Stimulated activated CD8-positive, alpha-beta memory T cell treated with anti-CD3 and anti-CD28 coated beads, Interleukin-4, amount 100 ng/mL, for 24 hours (primary cell): ENCODE data around the gene FHOD1.

ENCODE experiments used
- DNase-seq: peaks from one replicate; pipeline ENCODE4 v3.0.0-alpha.2; 2020; ENCODE audit warnings: low read depth

The FHOD1 gene

DNA sequence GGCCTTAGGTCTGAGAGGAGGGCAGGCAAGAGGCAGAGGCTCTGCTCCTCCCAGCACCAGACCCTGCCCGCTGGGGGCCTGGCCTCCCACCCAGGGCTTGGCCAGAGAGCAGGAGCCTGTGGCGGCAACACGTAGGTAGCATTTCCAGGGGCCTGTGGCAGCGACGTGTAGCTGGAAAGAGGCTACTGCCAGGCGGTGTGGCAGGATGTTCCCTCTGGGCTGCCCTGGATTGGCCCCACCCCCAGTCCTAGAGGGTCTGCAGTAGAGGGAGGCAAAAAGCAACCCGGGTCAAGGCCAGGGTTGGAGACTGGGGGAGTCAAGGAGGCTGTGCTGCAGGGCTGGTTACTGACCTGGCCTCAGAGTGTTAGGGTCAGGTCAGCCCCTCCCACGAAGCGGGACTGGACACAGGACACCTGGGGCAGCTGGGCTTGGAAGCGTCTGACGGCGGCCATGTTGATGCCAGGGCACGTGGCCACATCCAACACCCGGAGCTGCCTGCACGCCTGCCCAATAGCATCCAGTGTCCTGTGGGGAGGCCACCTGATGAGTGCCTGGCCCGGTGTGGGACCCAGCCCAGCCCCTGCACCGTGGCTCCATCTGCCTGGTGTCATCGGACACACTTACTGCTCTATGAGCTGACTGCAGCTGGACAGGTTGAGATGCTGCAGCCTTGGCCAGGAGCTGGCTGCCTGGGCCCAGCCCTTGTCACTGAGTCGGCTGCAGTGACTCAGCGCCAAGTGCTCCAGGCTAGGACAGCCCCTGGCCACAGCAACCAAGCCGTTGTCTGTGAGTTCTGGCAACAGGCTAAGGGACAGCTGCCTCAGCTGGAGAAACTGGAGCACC lies 39.8 kb downstream of the FHOD1 start:
- DNase-seq: no peak

DNA sequence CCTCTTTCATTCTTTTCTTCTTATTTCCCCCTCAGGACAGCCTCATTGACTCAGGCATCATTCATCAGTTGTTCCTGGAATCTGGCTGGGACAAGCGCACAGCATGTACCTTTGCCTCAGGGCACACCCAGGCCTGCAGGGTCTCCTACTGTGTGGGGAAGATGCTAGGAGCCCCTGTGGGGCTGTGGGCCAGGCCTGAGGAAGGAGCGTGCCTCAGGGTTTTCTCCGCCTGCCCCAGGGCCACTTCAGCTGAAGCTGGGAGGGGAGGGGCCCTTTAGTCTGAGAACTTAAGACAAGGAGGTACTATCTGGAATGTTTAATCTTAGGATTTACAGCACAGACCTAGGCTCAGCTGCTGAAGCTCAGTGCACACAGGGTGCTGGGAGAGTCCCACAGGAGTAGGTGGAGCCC lies 40.4 kb downstream of the FHOD1 start:
- DNase-seq: no peak

DNA sequence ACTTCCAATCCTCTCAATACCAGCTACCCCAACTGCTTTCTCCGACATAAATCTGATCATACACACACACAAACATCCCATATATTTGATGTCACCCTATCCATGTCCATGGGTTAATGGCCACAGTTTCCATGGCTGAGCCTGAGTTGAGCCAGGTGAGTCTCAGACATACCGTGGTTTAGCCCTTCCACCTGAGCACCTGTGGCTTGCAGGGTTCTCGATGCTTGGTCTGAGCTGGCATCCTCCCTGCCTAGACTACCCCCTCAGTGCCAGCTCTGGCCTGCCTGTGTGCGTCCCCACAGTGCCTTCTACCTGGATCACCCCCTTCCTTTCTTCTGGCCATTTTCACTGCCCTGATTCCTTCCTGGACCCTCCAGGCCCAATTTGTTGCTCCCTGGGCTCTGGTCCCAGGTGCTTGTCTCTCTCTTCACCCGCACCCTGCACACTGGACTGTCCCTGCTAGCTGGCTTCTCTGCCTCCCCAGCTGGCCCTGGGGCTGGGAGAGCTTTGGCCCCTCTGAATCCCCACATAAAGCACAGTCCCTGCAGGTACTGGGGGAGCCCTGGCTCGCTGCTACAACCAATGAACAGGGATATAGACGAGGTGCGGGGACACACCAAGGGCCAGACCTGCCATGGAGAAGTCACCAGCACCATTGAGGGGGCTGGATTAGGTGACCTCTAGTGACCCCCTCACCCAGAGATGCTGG lies 41.0 kb downstream of the FHOD1 start:
- DNase-seq: no peak

DNA sequence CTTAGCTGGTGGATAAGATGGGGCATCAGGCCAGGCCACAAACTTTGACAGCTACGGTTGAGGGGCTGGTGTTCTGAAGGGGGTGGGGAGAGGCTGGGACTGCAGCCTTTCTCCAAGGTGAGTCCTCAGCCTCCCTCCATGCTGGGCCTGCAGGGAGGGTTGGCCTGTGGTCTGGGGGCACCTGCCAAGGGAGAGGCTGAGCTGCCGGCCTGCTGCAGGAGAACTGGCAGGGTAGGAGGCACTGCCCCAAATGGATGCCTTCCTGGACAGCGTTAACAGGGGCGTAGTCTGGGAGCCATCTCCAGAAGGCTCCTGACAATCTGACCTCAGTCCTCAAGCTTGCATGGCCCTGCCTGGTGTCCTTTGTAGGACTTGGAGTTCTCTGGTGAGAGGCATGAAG lies 43.2 kb downstream of the FHOD1 start:
- DNase-seq: no peak

DNA sequence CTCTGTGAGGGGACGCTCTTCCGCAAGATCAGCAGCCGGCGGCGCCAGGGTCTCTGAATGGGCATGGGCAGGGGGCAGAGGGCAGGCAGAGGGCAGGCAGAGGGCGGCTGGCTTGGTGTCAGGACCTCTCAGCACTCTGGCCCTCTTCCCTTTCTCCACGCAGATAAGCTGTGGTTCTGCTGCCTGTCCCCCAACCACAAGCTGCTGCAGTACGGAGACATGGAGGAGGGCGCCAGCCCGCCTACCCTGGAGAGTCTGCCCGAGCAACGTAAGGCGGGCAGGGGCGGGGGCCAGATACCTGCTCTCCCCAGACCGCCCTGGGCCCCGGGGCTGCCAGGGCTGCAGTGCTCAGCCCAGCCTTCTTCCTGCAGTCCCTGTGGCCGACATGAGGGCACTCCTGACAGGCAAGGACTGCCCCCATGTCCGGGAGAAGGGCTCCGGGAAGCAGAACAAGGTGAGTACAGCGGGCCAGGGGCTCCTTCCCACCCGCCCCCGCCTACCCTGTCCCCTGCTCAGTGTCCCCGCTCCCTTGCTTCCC lies 44.3 kb downstream of the FHOD1 start:
- DNase-seq: no peak

DNA sequence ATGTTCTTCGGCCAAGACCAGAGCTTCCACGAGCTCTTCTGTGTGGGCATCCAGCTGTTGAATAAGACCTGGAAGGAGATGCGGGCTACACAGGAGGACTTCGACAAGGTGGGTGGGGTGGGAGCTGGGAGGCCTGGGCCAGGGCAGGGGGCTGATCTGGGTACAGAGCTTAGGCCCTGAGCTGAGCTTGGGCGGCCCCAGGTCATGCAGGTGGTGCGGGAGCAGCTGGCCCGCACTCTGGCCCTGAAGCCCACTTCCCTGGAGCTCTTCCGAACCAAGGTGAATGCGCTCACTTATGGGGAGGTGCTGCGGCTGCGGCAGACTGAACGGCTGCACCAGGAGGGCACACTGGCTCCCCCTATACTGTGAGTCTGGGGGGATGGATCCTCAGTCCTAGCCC lies 44.9 kb downstream of the FHOD1 start:
- no peak for DNase-seq

DNA sequence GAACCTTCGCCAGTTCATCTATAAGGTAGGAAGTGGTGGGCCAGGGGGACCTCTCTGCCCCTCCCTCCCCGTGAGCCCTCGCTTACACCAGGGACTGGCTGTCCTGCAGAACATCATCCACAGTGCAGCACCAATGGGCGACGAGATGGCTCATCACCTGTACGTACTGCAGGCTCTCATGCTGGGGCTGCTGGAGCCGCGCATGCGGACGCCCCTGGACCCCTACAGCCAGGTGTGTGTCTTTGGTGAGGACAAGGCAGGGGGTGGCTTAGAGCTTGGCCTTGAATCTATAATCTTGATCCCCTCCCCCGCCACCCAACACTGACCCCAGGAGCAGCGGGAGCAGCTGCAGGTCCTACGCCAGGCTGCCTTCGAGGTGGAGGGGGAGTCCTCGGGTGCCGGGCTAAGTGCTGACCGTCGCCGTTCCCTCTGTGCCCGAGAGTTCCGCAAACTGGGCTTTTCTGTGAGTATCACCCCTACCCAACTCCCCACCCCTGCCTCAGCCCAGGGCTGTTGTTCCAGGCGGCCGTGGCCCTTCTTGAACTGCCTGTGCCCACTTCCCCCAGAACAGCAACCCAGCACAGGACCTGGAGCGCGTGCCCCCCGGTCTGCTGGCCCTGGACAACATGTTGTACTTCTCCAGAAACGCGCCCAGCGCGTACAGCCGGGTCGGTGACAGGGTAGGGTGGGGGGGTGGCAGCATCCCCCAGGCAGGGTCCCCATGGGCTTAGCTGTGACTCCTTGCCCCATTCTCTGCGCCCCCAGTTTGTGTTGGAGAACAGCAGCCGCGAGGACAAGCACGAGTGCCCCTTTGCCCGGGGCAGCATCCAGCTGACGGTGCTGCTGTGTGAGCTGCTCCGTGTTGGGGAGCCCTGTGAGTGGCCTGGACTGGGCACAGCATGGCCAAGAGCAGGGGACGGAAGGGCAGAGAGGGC lies 45.6 kb downstream of the FHOD1 start:
- no peak for DNase-seq

DNA sequence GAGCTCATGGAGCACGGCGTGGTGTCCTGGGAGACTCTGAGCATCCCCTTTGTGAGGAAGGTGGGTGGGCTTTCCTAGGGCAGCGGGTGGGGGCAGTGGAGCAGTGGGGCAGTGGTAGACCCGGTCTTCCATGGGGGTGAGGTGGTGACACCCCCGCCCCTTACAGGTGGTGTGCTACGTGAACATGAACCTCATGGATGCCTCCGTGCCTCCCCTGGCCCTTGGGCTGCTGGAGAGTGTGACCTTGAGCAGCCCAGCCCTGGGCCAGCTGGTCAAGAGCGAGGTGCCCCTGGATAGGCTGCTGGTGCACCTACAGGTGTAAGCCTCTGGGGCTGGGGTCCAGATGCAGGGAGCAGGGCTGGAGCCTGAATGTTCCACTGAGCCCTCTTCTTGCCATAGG lies 46.8 kb downstream of the FHOD1 start:
- DNase-seq: no peak

DNA sequence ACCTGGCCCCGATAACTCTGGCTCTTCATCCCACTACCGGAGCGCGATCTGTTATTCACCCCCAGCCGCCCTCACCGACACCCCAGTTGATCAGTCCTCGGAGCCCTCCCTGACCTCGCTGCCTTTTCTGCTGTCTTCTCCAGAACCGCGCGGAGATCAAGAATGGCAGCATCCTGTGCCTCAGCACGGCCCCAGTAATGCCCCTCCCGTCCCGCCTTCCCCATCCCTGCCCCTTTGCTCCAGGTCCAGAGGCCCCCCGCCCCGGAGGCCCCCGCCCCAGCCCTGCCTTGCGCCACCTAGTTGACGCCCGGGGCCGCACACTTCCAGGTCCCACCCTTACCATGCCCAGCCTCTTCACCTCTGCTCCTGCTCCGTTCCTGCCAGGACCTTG lies 47.5 kb downstream of the FHOD1 start:
- no peak for DNase-seq

DNA sequence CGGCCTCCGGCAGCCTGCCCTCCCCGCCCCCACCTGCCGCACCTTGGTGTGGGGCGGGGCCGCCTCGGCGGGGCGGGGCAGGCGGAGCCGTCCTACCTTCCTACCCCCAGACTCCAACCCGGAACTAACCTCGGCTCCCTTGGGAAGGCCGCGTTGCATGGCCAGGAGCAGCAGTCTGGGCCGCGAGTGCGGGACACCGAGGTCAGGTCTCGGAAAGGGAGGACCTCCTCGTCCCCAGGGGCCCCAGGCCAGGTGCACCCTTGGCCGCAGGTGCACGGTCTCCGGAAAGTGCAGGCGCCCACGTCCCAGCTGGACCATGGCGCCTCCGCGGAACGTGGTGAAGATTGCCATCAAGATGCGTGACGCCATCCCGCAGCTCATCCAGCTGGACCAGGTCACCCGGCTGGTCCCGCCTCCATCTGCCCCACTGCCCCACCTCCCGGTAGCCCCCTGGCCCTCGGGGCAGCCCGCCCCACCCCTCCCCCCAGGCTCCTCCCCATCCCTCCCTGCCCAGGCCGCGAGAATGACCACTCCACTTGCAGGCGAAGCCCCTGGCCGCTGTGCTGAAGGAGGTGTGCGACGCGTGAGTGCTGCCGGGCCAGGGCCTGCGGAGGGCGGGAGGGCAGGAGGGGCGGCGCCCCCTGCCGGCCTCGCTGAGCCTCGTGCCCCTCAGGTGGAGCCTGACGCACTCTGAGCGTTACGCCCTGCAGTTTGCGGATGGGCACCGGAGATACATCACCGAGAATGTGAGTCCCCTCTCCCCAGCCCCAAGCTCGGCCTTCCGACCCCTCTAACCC lies 48.1 kb downstream of the FHOD1 start, which contains the start of gene ELMO3:
ELMO3 (plus strand) TSS at position 121 of the 797 bp plus-strand sequence; CDS start at position 317, 196 bp downstream.
- DNase-seq: no peak

DNA sequence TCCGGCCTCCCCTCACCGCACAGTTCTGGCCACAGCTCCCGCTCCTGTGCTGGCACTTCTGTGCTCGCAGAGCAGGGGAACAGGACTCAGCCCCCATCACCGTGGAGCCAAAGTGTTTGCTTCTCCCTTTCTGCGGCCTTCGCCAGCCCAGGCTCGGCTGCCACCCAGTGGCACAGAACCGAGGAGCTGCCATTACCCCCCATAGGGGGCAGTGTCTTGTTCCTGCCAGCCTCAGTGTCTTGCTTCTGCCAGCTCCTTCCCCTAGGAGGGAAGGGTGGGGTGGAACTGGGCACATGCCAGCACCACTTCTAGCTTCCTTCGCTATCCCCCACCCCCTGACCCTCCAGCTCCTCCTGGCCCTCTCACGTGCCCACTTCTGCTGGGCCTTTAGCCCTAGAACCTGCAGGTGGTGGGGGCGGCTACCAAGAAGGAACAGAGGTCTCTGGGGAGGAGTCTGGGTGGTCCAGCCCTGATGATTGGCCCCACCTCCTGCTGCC lies 49.0 kb downstream of the FHOD1 start:
- DNase-seq: no peak

DNA sequence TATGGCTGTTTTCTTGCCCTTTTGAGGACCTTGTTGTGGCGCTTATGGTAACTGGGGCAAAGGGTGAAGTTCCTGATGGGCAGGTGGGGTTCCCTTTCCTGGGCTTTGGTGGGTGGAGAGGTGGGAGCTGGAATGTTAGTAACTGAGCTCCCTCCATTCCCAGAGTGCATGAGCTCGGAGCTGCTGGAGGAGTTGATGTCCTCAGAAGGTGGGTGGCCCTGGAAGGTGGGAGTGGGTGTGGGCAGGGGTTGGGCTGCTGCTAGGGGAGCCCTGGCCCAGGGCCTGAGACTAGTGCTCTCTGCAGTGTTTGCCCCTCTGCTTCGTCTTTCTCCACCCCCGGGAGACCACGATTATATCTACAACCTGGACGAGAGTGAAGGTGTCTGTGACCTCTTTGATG lies 49.6 kb downstream of the FHOD1 start:
- no peak for DNase-seq

DNA sequence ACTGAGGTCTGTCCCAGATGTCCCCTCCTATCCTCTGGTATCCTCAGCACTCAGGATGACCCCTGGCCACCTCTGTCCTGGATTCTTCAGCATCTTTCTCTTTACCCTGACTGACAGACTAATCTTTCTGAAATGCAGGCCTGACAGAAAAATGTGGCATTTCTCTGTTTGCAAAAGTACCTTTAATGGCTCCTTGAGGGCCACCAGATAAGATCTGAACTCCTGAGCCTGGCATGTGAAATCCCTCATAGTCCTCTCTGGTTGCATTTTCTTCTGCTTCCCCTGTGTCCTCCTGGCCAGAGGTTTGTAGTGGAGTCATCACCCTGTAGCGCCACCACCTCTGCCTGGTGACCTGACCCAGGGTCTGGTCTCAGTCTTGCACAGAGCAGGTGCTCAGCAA lies 50.4 kb downstream of the FHOD1 start:
- no peak for DNase-seq

DNA sequence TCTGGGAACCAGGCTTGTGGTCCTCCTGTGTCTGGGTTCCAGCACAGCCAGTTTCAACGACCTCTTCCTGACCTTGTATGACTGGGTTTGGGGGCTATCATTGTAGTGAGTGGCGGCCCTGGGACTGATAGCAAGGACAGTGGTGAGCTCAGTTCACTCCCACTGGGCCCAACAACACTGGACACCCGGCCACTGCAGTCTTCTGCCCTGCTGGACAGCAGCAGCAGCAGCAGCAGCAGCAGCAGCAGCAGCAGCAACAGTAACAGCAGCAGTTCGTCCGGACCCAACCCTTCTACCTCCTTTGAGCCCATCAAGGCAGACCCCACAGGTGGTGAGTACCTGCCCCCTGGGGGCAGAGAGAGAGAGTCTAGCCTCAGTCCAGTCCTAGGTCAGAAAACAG lies 51.6 kb downstream of the FHOD1 start:
- DNase-seq: no peak

DNA sequence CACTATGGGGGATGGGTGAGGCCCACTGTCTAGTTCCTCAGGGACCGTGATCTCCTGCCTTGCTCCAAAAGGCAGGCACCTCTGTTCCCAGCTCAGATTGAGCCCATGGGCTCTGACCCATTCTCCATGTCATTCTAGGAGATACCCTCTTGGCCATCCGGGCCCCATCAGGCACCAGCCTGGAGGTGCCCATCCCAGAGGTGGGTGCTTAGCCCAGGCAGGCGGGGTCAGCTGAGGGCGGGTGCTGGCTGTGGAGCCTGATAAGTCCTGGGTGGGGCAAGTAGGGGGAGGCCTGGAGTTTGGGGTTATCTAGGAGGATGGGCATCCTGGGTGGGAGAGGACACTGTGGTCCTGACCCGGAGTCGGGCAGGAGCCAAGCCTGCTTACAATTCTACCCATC lies 53.0 kb downstream of the FHOD1 start:
- no peak for DNase-seq

DNA sequence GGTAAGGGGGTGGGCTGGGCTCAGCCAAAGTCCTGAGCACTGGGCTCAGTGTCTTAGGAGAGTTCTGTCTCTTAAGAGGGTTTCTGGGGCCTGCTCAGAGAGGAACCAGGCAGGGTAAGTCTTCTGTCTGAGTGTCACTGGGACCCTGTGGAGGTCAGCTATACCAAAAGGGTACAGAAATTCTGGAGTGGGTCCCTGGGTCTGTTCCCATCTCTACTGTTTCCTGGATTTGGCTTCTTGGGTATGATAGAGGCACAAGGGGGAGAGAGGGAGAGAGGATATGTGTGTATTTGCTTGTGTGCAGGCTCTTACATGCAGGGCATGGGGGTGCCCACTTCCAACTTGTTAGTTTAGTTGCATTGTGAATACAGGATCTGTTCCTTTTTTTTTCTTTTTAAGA lies 53.7 kb downstream of the FHOD1 start:
- DNase-seq: no peak

DNA sequence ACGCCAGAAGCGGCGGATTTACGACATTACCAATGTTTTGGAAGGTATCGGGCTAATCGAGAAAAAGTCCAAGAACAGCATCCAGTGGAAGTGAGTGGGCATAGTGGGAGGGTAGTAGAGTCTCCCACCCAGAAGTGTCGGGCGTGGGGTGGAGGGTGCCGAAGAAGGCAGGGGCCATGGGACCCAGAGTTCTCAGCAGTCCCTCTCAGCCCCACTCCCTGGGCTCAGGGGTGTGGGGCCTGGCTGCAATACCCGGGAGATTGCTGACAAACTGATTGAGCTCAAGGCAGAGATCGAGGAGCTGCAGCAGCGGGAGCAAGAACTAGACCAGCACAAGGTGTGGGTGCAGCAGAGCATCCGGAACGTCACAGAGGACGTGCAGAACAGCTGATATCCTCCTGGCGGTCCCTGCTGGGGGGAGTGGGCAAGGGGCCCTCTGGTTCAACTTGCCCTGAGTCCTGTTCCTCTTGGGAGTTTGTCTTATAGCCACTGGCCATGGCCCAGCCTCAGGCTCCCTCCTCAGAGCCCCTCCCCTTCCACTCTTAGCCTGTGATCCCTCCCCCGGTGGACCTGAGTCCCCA lies 54.4 kb downstream of the FHOD1 start:
- no peak for DNase-seq

DNA sequence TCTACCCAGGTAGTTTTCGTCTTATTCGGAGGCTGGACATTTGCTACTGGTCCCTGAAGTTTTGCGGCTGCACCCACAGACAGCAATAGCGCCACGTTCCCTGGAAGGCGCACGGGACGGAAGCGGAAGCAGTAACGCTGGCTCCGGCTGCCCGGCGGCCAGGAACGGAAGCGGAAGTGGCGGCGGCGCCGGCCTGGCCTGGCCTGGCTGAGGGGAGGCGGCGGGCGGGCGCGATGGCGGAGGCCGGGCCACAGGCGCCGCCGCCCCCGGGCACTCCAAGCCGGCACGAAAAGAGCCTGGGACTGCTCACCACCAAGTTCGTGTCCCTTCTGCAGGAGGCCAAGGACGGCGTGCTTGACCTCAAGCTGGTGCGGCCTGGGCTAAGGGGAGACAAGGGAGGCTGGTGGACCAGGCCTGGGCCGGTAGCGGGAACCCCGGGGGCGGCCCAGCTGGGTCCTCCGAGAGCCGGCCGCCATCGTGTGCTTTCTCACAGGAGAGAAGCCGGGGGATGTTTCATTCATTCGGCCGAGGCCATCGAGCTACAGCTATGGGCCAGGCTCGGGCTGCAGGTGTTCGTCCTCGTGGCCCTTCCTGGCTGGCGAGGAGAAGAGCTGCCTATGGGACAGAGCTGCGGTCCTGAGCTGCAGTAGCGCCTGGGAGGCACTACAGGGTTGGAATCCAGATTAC lies 55.1 kb downstream of the FHOD1 start, which contains the start of gene E2F4:
E2F4 (plus strand) TSS at position 161 of the 687 bp plus-strand sequence; CDS start at position 234, 73 bp downstream.
- DNase-seq: peak; percentile 83

DNA sequence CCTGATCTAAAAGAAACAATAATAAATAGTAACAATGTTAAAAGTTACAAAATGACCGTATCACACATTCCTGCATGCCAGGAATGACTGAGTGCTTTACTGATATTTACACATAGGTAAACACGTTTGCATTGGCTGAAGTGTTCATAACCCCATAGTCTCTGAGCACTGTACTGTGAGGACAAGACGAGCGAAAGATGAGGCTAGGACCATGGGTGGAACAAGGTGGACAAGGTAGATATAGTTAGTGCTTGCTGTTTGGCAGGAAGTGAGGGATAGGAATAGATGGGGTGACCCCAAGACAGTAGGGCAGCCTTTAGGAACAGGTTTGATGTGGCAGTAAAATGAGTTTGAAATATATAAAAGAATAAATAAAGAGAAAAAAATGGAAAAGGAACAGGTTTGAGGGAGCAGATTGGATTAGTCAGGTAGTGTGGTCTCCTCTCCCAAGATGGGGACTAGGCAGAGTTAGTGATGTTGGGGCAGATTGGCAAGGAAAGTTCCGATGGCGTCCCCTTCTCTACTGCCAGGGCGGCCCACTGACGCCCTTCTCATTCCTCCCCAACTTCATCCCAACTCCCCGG lies 55.8 kb downstream of the FHOD1 start:
- no peak for DNase-seq
